Uterus (tissue), 4 donors: ENCODE data around the gene STOML1. TPM values are rescaled to one million over a fixed set of nuclear protein-coding genes. Genes with fewer than 3 reads are reported as not detected.

Source experiments
- DNase-seq, 2 donors: peaks; one replicate each; pipeline ENCODE4 v3.0.0-alpha.2; 2019 to 2020
- H3K27ac ChIP-seq, 2 donors: fragments of 200-600 bp; sonication (generic); 1 replicate in 1 of 2; 2 replicates in 1 of 2; pipeline ENCODE4 v1.5.1; 2016 to 2018
- H3K27me3 ChIP-seq, 2 donors: fragments of 200-600 bp; sonication (generic); one replicate each; pipeline ENCODE4 v1.5.1; 2018 to 2019; ENCODE audit warnings: control low read depth in 1 of 2
- H3K36me3 ChIP-seq, 2 donors: fragments of 200-600 bp; sonication (generic); one replicate each; pipeline ENCODE4 v1.5.1; 2019; ENCODE audit warnings: control low read depth in 1 of 2
- H3K4me1 ChIP-seq, 2 donors: fragments of 200-600 bp; sonication (generic); one replicate each; pipeline ENCODE4 v1.5.1; 2018 to 2019; ENCODE audit warnings: control low read depth in 1 of 2
- H3K4me3 ChIP-seq, 2 donors: fragments of 200-600 bp; sonication (generic); 1 replicate in 1 of 2; 2 replicates in 1 of 2; pipeline ENCODE4 v1.5.1; 2018 to 2019; ENCODE audit warnings: mild to moderate bottlenecking in 1 of 2
- H3K9me3 ChIP-seq, 2 donors: fragments of 200-600 bp; sonication (generic); one replicate each; pipeline ENCODE4 v1.5.1; 2019; ENCODE audit warnings: control low read depth in 1 of 2
- POLR2A ChIP-seq, 2 donors: fragments of 450-650 bp; IDR thresholded peaks; one replicate each; pipeline ENCODE4 v1.6.1; 2016; ENCODE audit warnings: antibody characterized with exemption in 2 of 2, mild to moderate bottlenecking in 1 of 2, moderate library complexity in 1 of 2
- intact Hi-C: fragments of 100-400 bp; cut with DNase I; formaldehyde crosslinking; loops from one replicate; pipeline ENCODE4 v1.15.1; 2023; ENCODE audit warnings: low total_unique reads
- total RNA-seq, 4 donors: library from RNA; depleted of rRNA in 3 of 4; stranded (reverse); fragments of >200 nt in 3 of 4; gene quantifications; one replicate each; pipeline versions ENCODE4 v1.1.0 to v1.2.4, GENCODE V29; 2014 to 2023
- TF ChIP-seq, protein P1 (sequence below), 4 experiments: fragments of 200-600 bp in 2 of 4; fragments of 450-650 bp in 2 of 4; sonication (generic) in 2 of 4; IDR thresholded peaks; one replicate each; pipeline ENCODE4 v1.5.1; 2016 to 2019; ENCODE audit warnings: antibody characterized with exemption in 4 of 4, mild to moderate bottlenecking in 2 of 4, moderate library complexity in 1 of 4
- donor health status: DM: yes; HTN: yes; CAD: no.

STOML1 gene
- total RNA-seq, 4 donors from 2014 or later = 4.4 to 16.6 (median 8.3) TPM

DNA sequence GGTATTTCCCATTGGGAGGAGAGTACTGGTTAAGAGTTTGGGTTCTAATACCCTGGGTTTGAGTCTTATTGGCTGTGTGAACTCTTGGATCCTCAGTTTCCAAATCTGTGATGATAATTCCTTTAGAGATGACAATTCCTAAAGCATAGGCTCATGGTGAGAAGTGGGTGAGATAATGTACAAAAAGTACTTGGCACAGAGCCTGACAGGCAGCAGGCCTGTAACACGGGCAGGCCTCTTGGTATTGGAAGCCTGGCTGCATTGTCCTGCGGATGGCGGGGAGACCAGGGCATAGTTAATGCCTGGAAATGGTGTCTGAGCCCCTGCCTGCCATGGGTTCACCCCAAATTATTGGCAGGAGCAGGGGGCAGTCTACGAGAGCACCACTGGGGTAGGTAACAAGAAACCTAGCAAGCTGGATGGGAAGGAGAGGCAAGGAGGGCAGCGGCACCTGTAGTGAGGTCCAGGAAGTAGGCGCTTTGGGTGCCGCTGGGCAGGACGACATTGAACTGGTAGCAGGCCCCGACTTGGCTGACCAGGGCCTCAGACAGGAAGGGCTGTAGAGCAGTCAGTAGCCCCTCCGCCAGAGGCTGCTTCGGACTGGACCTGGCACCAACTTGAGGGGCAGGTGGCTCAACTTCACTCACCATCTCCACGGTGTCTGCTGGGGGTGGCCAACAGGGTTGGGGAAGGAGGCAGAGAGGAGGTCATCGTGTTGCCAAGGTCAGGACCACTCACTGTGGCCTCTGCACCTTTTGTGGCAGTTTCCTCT lies 7.7 kb downstream of the STOML1 start:
- Histone ChIP-seq H3K27me3 (no peaks in the 10 kb centered on the region), H3K4me1 (peaks cover 7 to 16% of the 10 kb centered on the region in 2 donors), H3K4me3 (no peak overlapping the region), H3K9me3 (no peaks in the 10 kb centered on the region), H3K27ac (peak overlapping the region; percentile 83 to 87), H3K36me3 (no peaks in the 10 kb centered on the region)
- TF ChIP-seq, protein P1, sequence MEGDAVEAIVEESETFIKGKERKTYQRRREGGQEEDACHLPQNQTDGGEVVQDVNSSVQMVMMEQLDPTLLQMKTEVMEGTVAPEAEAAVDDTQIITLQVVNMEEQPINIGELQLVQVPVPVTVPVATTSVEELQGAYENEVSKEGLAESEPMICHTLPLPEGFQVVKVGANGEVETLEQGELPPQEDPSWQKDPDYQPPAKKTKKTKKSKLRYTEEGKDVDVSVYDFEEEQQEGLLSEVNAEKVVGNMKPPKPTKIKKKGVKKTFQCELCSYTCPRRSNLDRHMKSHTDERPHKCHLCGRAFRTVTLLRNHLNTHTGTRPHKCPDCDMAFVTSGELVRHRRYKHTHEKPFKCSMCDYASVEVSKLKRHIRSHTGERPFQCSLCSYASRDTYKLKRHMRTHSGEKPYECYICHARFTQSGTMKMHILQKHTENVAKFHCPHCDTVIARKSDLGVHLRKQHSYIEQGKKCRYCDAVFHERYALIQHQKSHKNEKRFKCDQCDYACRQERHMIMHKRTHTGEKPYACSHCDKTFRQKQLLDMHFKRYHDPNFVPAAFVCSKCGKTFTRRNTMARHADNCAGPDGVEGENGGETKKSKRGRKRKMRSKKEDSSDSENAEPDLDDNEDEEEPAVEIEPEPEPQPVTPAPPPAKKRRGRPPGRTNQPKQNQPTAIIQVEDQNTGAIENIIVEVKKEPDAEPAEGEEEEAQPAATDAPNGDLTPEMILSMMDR (IDR thresholded peaks at IDR 0.05) = no peak
- TF ChIP-seq POLR2A (IDR thresholded peaks at IDR 0.05) = no peak
- no peak for DNase-seq
- intact Hi-C loops = no loop called here

DNA sequence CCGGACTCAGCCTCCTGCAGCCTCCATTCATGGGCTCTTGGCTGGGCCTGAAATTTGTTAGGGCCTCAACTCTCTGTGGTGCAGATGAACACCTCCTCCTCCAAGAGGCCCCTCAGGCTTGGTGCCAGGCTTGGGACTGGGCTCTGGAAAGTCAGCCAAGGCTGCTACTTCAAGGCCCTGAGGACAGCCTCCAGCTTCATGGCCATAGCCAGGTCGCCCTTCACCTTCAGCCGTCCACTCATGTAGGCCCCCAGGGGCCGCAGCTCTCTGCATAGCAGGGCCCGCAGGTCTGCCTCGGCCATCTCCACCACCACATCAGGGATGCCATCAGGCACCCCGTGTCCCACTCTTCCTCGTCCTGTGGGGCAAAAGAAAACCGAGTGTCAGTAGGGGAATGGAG lies 8.3 kb downstream of the STOML1 start:
- Histone ChIP-seq H3K4me3 (no peak overlapping the region), H3K36me3 (no peaks in the 10 kb centered on the region), H3K9me3 (no peaks in the 10 kb centered on the region), H3K27ac (peak overlapping the region; percentile 83 to 87), H3K4me1 (peaks cover 7 to 16% of the 10 kb centered on the region in 2 donors), H3K27me3 (no peaks in the 10 kb centered on the region)
- no peak for DNase-seq
- TF ChIP-seq, protein P1 (IDR thresholded peaks at IDR 0.05) = no peak
- no peak for TF ChIP-seq POLR2A (IDR thresholded peaks at IDR 0.05)
- intact Hi-C loops = no loop called here

DNA sequence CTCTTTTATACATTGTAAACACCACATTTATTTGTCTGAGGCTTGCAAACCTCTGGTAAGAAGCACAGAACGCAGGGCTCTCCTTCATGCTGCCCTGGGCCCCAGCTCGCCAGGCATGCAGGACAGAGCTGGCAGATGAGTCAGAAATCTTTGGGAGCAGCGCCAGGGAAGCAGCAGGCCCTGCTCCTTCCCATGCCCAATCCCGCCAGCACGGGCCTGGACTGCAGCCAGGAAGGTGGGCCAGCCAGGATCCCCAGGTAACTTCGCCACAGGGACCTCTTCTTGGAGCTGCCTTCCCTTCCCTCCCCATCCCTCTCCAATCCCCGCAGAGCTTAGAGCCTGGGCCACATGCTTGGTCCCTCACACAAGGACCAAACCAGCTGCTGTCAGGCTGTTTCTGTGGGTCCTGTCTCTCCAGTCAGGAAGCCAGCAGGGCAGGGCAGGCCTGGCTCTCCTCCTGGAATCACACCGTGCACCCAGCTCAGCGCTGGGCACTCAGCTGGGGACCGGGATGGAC lies 8.8 kb downstream of the STOML1 start:
- peak; percentile 63 to 65 for DNase-seq
- Histone ChIP-seq H3K36me3 (no peaks in the 10 kb centered on the region), H3K27ac (peak overlapping the region; percentile 83 to 87), H3K4me3 (no peak overlapping the region), H3K9me3 (no peaks in the 10 kb centered on the region), H3K27me3 (no peaks in the 10 kb centered on the region), H3K4me1 (peaks cover 7 to 16% of the 10 kb centered on the region in 2 donors)
- intact Hi-C loops = no loop called here
- TF ChIP-seq POLR2A (IDR thresholded peaks at IDR 0.05) = no peak
- TF ChIP-seq, protein P1 (IDR thresholded peaks at IDR 0.05) = no peak

DNA sequence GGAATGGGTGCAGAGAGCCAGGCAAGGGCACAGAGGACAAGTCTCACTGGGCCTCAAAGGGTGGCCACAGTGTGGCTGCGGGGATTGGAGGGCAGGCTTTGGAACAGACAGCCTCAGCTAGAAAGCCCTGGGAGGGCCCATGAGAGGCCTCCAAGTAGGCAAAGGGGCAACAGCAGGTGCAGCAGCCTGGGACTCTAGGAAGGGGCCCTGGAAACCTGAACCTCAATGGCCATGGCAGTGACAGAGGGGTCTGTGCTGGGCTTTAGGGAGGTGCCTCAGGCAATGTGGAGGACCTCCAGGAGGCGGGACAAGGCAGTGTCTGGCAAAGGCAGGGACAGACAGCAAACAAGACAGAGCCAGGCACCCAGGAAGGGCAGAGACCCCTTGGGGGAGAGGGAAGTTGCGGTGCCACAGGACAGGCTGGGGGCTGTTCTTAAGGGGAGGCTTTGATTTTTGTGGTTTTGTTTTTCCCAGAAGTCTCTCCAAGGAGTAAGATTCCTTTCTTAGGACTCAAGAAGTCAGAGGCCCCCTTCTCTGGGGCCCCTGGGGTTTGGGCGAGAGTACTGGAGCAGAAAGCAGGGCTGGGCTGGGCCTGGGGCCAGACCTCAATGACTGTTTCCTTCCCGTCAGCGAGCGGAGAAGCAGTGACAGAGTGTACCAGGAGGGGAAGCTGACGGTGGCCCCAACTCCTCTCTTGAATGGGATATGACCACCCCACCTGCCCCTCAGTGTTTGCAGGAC lies 9.7 kb downstream of the STOML1 start:
- Histone ChIP-seq H3K27ac (peak overlapping the region; percentile 83 to 87), H3K4me1 (peaks cover 7 to 16% of the 10 kb centered on the region in 2 donors), H3K36me3 (no peaks in the 10 kb centered on the region), H3K4me3 (no peak overlapping the region), H3K9me3 (no peaks in the 10 kb centered on the region), H3K27me3 (no peaks in the 10 kb centered on the region)
- DNase-seq = peak; percentile 80 to 85
- TF ChIP-seq POLR2A (IDR thresholded peaks at IDR 0.05) = no peak
- TF ChIP-seq, protein P1 (IDR thresholded peaks at IDR 0.05) = no peak
- intact Hi-C loops = no loop called here

DNA sequence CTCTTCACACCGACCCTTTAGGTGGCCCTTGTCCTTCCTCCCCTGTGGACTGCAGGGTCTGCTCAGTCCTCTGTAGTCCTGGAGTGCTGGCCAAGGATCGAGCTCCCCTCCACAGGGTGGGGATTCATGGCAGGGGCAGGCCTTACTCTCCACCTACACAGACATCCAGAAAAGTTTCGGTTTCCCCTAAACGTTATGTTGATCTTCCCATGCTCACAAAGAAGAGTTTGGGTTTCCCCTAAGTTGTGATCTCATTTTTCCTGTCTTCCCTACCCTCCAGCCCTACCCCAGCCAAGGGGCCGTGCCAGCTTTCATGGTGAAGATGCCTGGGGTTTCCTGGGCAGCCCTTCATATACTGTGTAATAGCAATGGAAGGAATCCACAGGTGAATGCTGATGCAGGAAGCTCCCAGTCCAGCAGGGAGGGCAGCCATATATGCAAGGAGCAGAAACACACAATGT lies 10.3 kb downstream of the STOML1 start:
- no peaks in the 10 kb centered on the region for H3K27me3 ChIP-seq
- H3K4me3 ChIP-seq = no peak overlapping the region
- no peaks in the 10 kb centered on the region for H3K9me3 ChIP-seq
- no peak for DNase-seq
- no peaks in the 10 kb centered on the region for H3K36me3 ChIP-seq
- peak overlapping the region; percentile 83 to 87 for H3K27ac ChIP-seq
- H3K4me1 ChIP-seq = peaks cover 7 to 16% of the 10 kb centered on the region in 2 donors
- intact Hi-C loops = no loop called here
- no peak for TF ChIP-seq POLR2A (IDR thresholded peaks at IDR 0.05)
